ENCODE data around the gene SPRTN. TPM values are rescaled to one million over a fixed set of nuclear protein-coding genes. Genes with fewer than 3 reads are reported as not detected.

The SPRTN gene
- total and polyA plus RNA-seq, 7 donors = 4.3 to 14.8 (median 9.1) TPM

DNA sequence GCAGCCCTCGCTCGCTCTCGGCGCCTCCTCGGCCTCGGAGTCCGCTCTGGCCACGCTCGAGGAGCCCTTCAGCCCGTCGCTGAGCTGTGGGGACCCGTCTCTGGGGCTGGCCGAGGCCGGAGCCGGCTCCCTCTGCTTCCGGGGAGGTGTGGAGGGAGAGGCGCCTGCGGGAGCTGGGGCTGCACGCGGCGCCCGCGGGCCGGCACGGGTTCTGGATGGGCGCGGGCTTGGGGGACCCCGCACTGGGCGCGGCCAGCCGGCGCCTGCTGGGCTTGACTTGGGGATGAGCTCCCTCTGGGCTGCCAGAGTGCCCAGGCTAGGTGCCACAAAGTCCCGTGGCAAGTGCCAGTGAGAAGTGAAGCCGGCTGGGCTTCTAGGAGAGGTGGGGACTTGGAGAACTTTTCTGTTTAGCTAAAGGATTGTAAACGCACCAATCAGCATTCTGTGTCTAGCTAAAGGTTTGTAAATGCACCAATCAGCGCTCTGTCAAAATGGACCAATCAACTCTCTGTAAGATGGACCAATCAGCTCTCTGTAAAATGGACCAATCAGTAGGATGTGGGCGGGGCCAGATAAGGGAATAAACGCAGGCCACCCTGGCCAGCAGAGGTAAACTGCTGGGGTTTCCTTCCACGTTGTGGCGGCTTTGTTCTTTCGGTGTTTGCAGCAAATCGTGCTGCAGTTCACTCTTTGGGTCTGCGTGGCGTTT is 20.6 kb upstream of the SPRTN start:
- DNase-seq = no peak
- H3K4me3 ChIP-seq = no peak overlapping the region
- H3K27me3 ChIP-seq (ENCODE audit: insufficient read depth in 3 of 3, low read length in 2 of 3) = no peaks in the 10 kb centered on the region
- intact Hi-C loops (cut with DNase I) = no loop called here
- H3K36me3 ChIP-seq (ENCODE audit: insufficient read depth in 1 of 2, low read depth in 1 of 2) = no peaks in the 10 kb centered on the region
- 94 to 95% (median 95%) methylated on average over 44 of the region's 44 CpGs for WGBS, 3 donors
- no peak overlapping the region for H3K27ac ChIP-seq
- ATAC-seq = no peak
- no peaks in the 10 kb centered on the region for H3K9me3 ChIP-seq
- TF ChIP-seq, protein P1, sequence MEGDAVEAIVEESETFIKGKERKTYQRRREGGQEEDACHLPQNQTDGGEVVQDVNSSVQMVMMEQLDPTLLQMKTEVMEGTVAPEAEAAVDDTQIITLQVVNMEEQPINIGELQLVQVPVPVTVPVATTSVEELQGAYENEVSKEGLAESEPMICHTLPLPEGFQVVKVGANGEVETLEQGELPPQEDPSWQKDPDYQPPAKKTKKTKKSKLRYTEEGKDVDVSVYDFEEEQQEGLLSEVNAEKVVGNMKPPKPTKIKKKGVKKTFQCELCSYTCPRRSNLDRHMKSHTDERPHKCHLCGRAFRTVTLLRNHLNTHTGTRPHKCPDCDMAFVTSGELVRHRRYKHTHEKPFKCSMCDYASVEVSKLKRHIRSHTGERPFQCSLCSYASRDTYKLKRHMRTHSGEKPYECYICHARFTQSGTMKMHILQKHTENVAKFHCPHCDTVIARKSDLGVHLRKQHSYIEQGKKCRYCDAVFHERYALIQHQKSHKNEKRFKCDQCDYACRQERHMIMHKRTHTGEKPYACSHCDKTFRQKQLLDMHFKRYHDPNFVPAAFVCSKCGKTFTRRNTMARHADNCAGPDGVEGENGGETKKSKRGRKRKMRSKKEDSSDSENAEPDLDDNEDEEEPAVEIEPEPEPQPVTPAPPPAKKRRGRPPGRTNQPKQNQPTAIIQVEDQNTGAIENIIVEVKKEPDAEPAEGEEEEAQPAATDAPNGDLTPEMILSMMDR (IDR thresholded peaks at IDR 0.05) = no peak
- H3K4me1 ChIP-seq = no peaks in the 10 kb centered on the region

- no peak for DNase-seq
- Histone ChIP-seq H3K9me3 (no peaks in the 10 kb centered on the region), H3K4me1 (no peaks in the 10 kb centered on the region), H3K36me3 (ENCODE audit: insufficient read depth in 1 of 2, low read depth in 1 of 2) (no peaks in the 10 kb centered on the region), H3K27me3 (ENCODE audit: insufficient read depth in 3 of 3, low read length in 2 of 3) (no peaks in the 10 kb centered on the region), H3K27ac (no peak overlapping the region), H3K4me3 (no peak overlapping the region)
- TF ChIP-seq, protein P1 (IDR thresholded peaks at IDR 0.05) = no peak
- 95 to 96% (median 96%) methylated on average over 15 of the region's 15 CpGs for WGBS, 3 donors
- intact Hi-C loops (cut with DNase I) = no loop called here
- ATAC-seq = no peak
These were observed 20.1 kb upstream of the SPRTN start for GRCh38 chr1:231318015-231318355.

GRCh38 chr1:231318568-231318967 is 19.5 kb upstream of the SPRTN start:
- H3K4me3 ChIP-seq = no peak overlapping the region
- 82 to 87% (median 86%) methylated on average over 4 of the region's 4 CpGs for WGBS, 3 donors
- ATAC-seq (no peak), DNase-seq (no peak)
- TF ChIP-seq, protein P1 (IDR thresholded peaks at IDR 0.05) = no peak
- no peaks in the 10 kb centered on the region for H3K27me3 ChIP-seq (ENCODE audit: insufficient read depth in 3 of 3, low read length in 2 of 3)
- no peaks in the 10 kb centered on the region for H3K36me3 ChIP-seq (ENCODE audit: insufficient read depth in 1 of 2, low read depth in 1 of 2)
- no peak overlapping the region for H3K27ac ChIP-seq
- H3K9me3 ChIP-seq = no peaks in the 10 kb centered on the region
- intact Hi-C loops (cut with DNase I) = no loop called here
- no peaks in the 10 kb centered on the region for H3K4me1 ChIP-seq

DNA sequence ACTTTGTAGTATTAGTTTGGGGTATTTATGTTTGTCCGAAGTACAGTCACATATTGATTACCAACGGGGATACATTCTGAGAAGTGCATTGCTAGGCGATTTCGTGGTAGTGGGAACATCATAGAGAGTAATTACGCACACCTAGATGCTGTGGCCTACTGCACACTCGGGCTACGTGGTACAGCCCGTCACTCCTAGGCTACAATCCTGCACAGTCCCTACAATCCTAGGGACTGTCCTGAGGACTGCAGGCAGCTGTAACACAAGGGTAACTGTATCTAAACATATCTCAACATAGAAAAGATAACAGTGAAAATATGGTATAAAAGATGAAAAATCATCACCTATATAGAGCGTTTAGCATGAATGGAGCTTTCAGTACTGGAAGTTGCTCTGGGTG is 19.0 kb upstream of the SPRTN start:
- TF ChIP-seq, protein P1 (IDR thresholded peaks at IDR 0.05) = no peak
- H3K9me3 ChIP-seq = no peaks in the 10 kb centered on the region
- 89 to 92% (median 90%) methylated on average over 9 of the region's 9 CpGs for WGBS, 3 donors
- ATAC-seq = no peak
- H3K36me3 ChIP-seq (ENCODE audit: insufficient read depth in 1 of 2, low read depth in 1 of 2) = no peaks in the 10 kb centered on the region
- no peak for DNase-seq
- no peaks in the 10 kb centered on the region for H3K4me1 ChIP-seq
- intact Hi-C loops (cut with DNase I) = no loop called here
- no peak overlapping the region for H3K27ac ChIP-seq
- H3K27me3 ChIP-seq (ENCODE audit: insufficient read depth in 3 of 3, low read length in 2 of 3) = no peaks in the 10 kb centered on the region
- no peak overlapping the region for H3K4me3 ChIP-seq
